Measurements from ENCODE around the gene FAM193A. TPM values are rescaled to one million over a fixed set of nuclear protein-coding genes. Genes with fewer than 3 reads are reported as not detected.

FAM193A gene
- polyA plus RNA-seq, 1 of the 3 experiments (the other 2 are of a cell fraction) = 9.2 TPM

GRCh38 chr4:2558301-2558700 is 21.9 kb downstream of the FAM193A start:
- H3K27me3 ChIP-seq (ENCODE audit: insufficient read depth) = no peaks in the 10 kb centered on the region
- no peaks in the 10 kb centered on the region for H3K9me3 ChIP-seq
- H3K4me1 ChIP-seq (ENCODE audit: control insufficient read depth in 1 of 2, insufficient read depth in 2 of 2, low read depth in 1 of 2, low read length in 1 of 2) = no peaks in the 10 kb centered on the region; a peak in 1 of 4 replicates
- peaks cover 100% of the 10 kb centered on the region for H3K79me2 ChIP-seq (ENCODE audit: insufficient read depth)
- DNase-seq = no peak
- ChIA-PET POLR2A (no interaction called here), CTCF (interaction anchor here (2.3 kb wide), 1 partner anchor 338 kb away, joined by 6 read pairs; no protein-coding TSS in a partner anchor)
- H3K4me3 ChIP-seq (ENCODE audit: low read depth in 2 of 2, low read length in 1 of 2) = no peak overlapping the region
- peaks cover 0 to 3% of the 10 kb centered on the region in 2 experiments for H3K36me3 ChIP-seq (replicated peaks in 1 of 2; ENCODE audit: control insufficient read depth in 1 of 2, insufficient read depth in 2 of 2, low read length in 1 of 2)
- H3K9ac ChIP-seq = no peak overlapping the region
- no peaks in the 10 kb centered on the region for H3F3A ChIP-seq (replicated peaks; ENCODE audit: insufficient read depth)
- no peak overlapping the region for H2AFZ ChIP-seq (ENCODE audit: low read depth)
- peaks cover 100% of the 10 kb centered on the region for H4K20me1 ChIP-seq (ENCODE audit: insufficient read depth)
- H3K27ac ChIP-seq (ENCODE audit: low read depth in 2 of 2, low read length in 1 of 2) = no peak overlapping the region
- over 99% methylated on average over 6 of the region's 6 CpGs for WGBS (ENCODE audit: low lambda C conversion rate)
- H3K4me2 ChIP-seq = no peak overlapping the region
- no peaks in the 10 kb centered on the region for H3K9me2 ChIP-seq
- TF ChIP-seq SMC3 (IDR thresholded peaks at IDR 0.05; ENCODE audit: low read depth, low read length) (no peak), GABPA (IDR thresholded peaks at IDR 0.05; ENCODE audit: low read depth) (no peak), MEF2A (IDR thresholded peaks at IDR 0.05; ENCODE audit: borderline replicate concordance, low read depth) (no peak), CTCF (IDR thresholded peaks at IDR 0.05) (no peak)
- TF ChIP-seq, protein P1, sequence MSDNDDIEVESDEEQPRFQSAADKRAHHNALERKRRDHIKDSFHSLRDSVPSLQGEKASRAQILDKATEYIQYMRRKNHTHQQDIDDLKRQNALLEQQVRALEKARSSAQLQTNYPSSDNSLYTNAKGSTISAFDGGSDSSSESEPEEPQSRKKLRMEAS (IDR thresholded peaks at IDR 0.05; ENCODE audit: low read depth) = no peak

GRCh38 chr4:2560167-2560566 is 23.7 kb downstream of the FAM193A start:
- H4K20me1 ChIP-seq (ENCODE audit: insufficient read depth) = peaks cover 97% of the 10 kb centered on the region
- H3K79me2 ChIP-seq (ENCODE audit: insufficient read depth) = peaks cover 100% of the 10 kb centered on the region
- no peak overlapping the region for H3K4me2 ChIP-seq
- TF ChIP-seq, protein P2, sequence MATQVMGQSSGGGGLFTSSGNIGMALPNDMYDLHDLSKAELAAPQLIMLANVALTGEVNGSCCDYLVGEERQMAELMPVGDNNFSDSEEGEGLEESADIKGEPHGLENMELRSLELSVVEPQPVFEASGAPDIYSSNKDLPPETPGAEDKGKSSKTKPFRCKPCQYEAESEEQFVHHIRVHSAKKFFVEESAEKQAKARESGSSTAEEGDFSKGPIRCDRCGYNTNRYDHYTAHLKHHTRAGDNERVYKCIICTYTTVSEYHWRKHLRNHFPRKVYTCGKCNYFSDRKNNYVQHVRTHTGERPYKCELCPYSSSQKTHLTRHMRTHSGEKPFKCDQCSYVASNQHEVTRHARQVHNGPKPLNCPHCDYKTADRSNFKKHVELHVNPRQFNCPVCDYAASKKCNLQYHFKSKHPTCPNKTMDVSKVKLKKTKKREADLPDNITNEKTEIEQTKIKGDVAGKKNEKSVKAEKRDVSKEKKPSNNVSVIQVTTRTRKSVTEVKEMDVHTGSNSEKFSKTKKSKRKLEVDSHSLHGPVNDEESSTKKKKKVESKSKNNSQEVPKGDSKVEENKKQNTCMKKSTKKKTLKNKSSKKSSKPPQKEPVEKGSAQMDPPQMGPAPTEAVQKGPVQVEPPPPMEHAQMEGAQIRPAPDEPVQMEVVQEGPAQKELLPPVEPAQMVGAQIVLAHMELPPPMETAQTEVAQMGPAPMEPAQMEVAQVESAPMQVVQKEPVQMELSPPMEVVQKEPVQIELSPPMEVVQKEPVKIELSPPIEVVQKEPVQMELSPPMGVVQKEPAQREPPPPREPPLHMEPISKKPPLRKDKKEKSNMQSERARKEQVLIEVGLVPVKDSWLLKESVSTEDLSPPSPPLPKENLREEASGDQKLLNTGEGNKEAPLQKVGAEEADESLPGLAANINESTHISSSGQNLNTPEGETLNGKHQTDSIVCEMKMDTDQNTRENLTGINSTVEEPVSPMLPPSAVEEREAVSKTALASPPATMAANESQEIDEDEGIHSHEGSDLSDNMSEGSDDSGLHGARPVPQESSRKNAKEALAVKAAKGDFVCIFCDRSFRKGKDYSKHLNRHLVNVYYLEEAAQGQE (IDR thresholded peaks at IDR 0.05; ENCODE audit: low read depth, low read length) = no peak
- TF ChIP-seq TAF1 (IDR thresholded peaks at IDR 0.05; ENCODE audit: borderline replicate concordance, low read depth, low read length) (no peak), NRF1 (IDR thresholded peaks at IDR 0.05; ENCODE audit: low read depth, low read length) (no peak), GATA2 (CRISPR knock-in tag; IDR thresholded peaks at IDR 0.05) (no peak), RXRA (IDR thresholded peaks at IDR 0.05; ENCODE audit: borderline replicate concordance, low read depth) (no peak), JUND (IDR thresholded peaks at IDR 0.05) (no peak), TEAD4 (IDR thresholded peaks at IDR 0.05; ENCODE audit: borderline replicate concordance, insufficient read depth) (no peak), CHD2 (IDR thresholded peaks at IDR 0.05; ENCODE audit: low read length, partially characterized antibody) (no peak)
- peaks cover 0 to 9% of the 10 kb centered on the region in 2 experiments for H3K36me3 ChIP-seq (replicated peaks in 1 of 2; ENCODE audit: control insufficient read depth in 1 of 2, insufficient read depth in 2 of 2, low read length in 1 of 2)
- ChIA-PET POLR2A (no interaction called here), CTCF (no interaction called here)
- H3K4me3 ChIP-seq (ENCODE audit: low read depth in 2 of 2, low read length in 1 of 2) = no peak overlapping the region
- WGBS (ENCODE audit: low lambda C conversion rate) = 99% methylated on average over 7 of the region's 12 CpGs
- H3K9me3 ChIP-seq = no peaks in the 10 kb centered on the region
- H3K9me2 ChIP-seq = no peaks in the 10 kb centered on the region
- H3K27ac ChIP-seq (ENCODE audit: low read depth in 2 of 2, low read length in 1 of 2) = no peak overlapping the region
- no peaks in the 10 kb centered on the region for H3K27me3 ChIP-seq (ENCODE audit: insufficient read depth)
- no peak overlapping the region for H2AFZ ChIP-seq (ENCODE audit: low read depth)
- H3K9ac ChIP-seq = no peak overlapping the region
- DNase-seq = no peak
- no peaks in the 10 kb centered on the region for H3F3A ChIP-seq (replicated peaks; ENCODE audit: insufficient read depth)
- no peaks in the 10 kb centered on the region; a peak in 1 of 4 replicates for H3K4me1 ChIP-seq (ENCODE audit: control insufficient read depth in 1 of 2, insufficient read depth in 2 of 2, low read depth in 1 of 2, low read length in 1 of 2)

Data from SK-N-SH (cell line).